ENCODE data around the gene TRIM46. TPM values are rescaled to one million over a fixed set of nuclear protein-coding genes. Genes with fewer than 3 reads are reported as not detected.
"Not testable (repeated sequence)": the region's sequence is repeated elsewhere in the genome, so short reads cannot be mapped to it uniquely, and the experiment has no call there.

Gene TRIM46
- total RNA-seq, 3 donors from 2014 or later (not counting 1 experiment from before 2014, with no cell fraction given): 0.94 to 4.9 (median 2.5) TPM

DNA sequence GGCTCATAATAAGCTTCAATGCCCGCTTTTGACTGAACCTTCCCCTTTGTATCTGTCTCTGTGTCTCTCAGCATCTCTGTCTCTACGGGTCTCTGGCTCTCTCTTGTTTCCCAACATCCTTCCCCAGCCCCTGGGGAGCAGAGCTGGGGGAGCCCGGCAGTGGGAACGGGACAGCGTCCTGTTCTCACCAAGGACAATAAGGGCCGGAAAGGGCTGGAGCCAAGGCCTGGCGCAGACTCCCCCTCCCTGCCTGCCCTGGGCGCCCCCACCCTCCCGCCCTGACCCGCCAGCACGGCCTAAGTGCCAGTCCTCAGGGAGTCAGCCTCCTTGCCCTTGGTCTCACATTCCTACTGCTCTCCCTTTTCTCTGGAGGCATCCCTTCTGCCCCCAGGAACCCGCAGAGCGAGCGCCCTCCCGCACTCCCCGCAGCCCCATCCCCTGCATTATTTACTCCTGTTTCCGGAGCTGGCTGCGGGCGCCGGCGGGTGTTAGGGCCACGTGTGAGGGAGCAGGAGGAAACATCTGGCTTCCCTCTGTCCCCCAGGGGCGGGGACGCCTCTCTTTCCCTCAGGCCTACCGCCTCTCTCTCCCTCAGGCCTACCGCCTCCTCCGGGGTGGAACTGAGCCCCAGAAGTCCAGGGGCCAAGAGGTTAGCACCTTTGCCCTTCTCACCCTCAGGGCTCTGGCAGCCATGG lies 7.0 kb upstream of the TRIM46 start:
- no peak overlapping the region for H3K4me3 Mint-ChIP-seq
- peaks cover 0 to 7% of the 10 kb centered on the region in 2 donors for H3K27me3 Mint-ChIP-seq (ENCODE audit: low read depth in 2 of 2)
- intact Hi-C loops (cut with micrococcal nuclease): loop anchor here (5.0 kb wide), 1 partner anchor 39 kb away; the partner anchor contains the start of gene EFNA1
- H3K36me3 Mint-ChIP-seq: no peaks in the 10 kb centered on the region
- no peak overlapping the region for H3K27ac ChIP-seq (ENCODE audit: low read length)
- ATAC-seq: no peak
- peaks cover 14% of the 10 kb centered on the region for H3K36me3 ChIP-seq (ENCODE audit: control insufficient read depth, insufficient read depth, low read length)
- H3K4me3 ChIP-seq (ENCODE audit: low read length): no peak overlapping the region
- no peak for DNase-seq
- H3K27ac Mint-ChIP-seq: no peak overlapping the region
- H3K4me1 ChIP-seq (ENCODE audit: control insufficient read depth, insufficient read depth, low read length): peaks cover 15% of the 10 kb centered on the region
- no peaks in the 10 kb centered on the region for H3K9me3 ChIP-seq (ENCODE audit: control insufficient read depth, insufficient read depth, low read length)
- WGBS (ENCODE audit: insufficient coverage): 18% methylated on average over 23 of the region's 27 CpGs
- TF ChIP-seq CTCF (IDR thresholded peaks at IDR 0.05): no peak
- H3K27me3 ChIP-seq (ENCODE audit: control insufficient read depth, insufficient read depth, low read length): peaks cover 2% of the 10 kb centered on the region
- peaks cover 0 to 15% of the 10 kb centered on the region in 2 donors for H3K4me1 Mint-ChIP-seq
- H3K9me3 Mint-ChIP-seq: no peaks in the 10 kb centered on the region

DNA sequence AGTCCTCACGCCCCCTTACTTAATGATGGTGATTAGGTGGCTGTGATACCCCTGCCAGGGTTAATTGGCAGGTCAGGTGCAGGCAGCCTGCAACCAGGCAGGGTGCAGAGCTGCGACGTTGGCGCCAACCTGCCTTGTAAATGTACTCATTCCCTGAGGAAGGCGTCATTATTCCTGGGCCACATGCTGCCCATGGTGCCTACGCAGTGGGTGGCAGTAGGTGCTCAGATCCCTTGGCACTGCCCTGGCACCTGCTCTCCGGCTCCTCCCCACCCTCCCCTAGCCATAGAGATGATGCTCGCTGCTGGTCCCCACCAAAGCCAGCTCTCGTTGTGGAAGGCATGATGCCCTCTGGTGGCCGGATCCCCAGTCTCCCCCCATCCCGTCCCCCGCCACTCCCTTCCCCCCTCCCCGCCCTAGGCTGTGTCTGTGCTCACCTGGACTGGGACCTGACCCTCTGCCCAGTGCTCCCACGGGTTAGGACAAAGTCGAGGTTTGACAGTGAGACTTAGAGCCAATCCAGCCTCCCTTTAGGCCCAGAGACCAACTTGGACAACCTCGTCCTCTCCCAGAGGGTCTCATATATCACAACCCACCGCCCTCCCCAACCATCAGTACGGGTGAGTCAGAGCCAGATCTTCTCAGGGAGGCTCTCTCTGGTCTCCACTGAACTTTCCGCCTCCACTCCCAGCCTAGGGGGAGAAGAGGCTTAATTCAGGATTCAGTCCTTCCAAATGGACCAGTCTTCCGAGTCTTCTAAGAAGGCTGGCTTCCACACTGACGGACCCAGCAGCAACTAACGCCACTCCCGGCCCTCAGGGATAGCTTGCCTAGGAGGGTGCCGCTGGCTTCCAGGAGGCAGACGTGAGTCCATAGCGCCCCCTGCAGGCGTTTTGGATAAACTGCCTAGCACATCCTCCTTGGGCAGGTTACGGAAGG lies 6.2 kb upstream of the TRIM46 start:
- Histone ChIP-seq H3K27ac (ENCODE audit: low read length) (no peak overlapping the region), H3K9me3 (ENCODE audit: control insufficient read depth, insufficient read depth, low read length) (no peaks in the 10 kb centered on the region), H3K27me3 (ENCODE audit: control insufficient read depth, insufficient read depth, low read length) (peaks cover 2% of the 10 kb centered on the region), H3K4me3 (ENCODE audit: low read length) (peak overlapping the region; percentile 13), H3K36me3 (ENCODE audit: control insufficient read depth, insufficient read depth, low read length) (peaks cover 14% of the 10 kb centered on the region), H3K4me1 (ENCODE audit: control insufficient read depth, insufficient read depth, low read length) (peaks cover 20% of the 10 kb centered on the region)
- Mint-ChIP-seq H3K27ac (peak overlapping the region in 1 of 2 donors; percentile 68), H3K4me3 (peak overlapping the region; percentile 4), H3K27me3 (ENCODE audit: low read depth in 2 of 2) (peaks cover 0 to 7% of the 10 kb centered on the region in 2 donors), H3K9me3 (no peaks in the 10 kb centered on the region), H3K4me1 (peaks cover 7 to 21% of the 10 kb centered on the region in 2 donors), H3K36me3 (no peaks in the 10 kb centered on the region)
- TF ChIP-seq CTCF (IDR thresholded peaks at IDR 0.05): peak; percentile 84
- DNase-seq (peak; percentile 82 to 93), ATAC-seq (peak; percentile 81 to 87 (median 85))
- intact Hi-C loops (cut with micrococcal nuclease): loop anchor here (1.0 to 5.0 kb wide), 2 partner anchors 40 to 76 kb away; partner anchors contain the start of gene EFNA1
- 8% methylated on average over 25 of the region's 28 CpGs for WGBS (ENCODE audit: insufficient coverage)

DNA sequence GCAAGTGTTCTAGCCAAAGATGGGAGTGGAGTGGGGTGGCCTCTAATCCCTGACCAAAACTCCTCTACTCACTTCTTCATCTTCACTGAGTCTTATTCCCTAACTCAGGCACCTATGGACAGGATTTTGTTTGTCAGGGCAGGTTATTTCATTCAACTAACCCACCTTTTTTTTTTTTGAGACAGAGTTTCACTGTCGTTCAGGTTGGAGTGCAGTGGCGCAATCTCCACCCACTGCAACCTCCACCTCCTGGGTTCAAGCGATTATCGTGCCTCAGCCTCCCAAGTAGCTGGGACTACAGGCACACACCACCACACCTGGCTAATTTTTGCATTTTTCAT lies 5.6 kb upstream of the TRIM46 start:
- Histone ChIP-seq H3K36me3 (ENCODE audit: control insufficient read depth, insufficient read depth, low read length) (peaks cover 14% of the 10 kb centered on the region), H3K4me1 (ENCODE audit: control insufficient read depth, insufficient read depth, low read length) (peaks cover 23% of the 10 kb centered on the region)
- DNase-seq; ATAC-seq; H3K9me3 ChIP-seq (ENCODE audit: control insufficient read depth, insufficient read depth, low read length); H3K36me3 Mint-ChIP-seq; H3K4me3 Mint-ChIP-seq; H3K27me3 ChIP-seq (ENCODE audit: control insufficient read depth, insufficient read depth, low read length); H3K9me3 Mint-ChIP-seq; H3K27me3 Mint-ChIP-seq (ENCODE audit: low read depth in 2 of 2); H3K27ac ChIP-seq (ENCODE audit: low read length); H3K4me3 ChIP-seq (ENCODE audit: low read length): not testable (repeated sequence)
- Mint-ChIP-seq H3K4me1 (peaks cover 11 to 26% of the 10 kb centered on the region in 2 donors), H3K27ac (peak overlapping the region in 1 of 2 donors; percentile 68)
- WGBS (ENCODE audit: insufficient coverage): 55% methylated on average over 4 of the region's 4 CpGs
- intact Hi-C loops (cut with micrococcal nuclease): loop anchor here (1.0 to 5.0 kb wide), 2 partner anchors 41 to 77 kb away; partner anchors contain the start of gene EFNA1
